MCF 10A (cell line): ENCODE data around the gene KCNMA1. TPM values are rescaled to one million over a fixed set of nuclear protein-coding genes. Genes with fewer than 3 reads are reported as not detected.

Experiments
- BruUV-seq: library from RNA; stranded (reverse); fragments of 400-500 nt; replicated peaks from 2 replicates; lab custom pipeline; 2021; lab: Mats Ljungman, UMichigan
- CTCF ChIA-PET: fragments of 300-600 bp; sonication (Branson Sonifier 250); formaldehyde crosslinking; extraction: SDS; loops from one replicate; lab custom pipeline; 2021; ENCODE audit warnings: antibody characterized with exemption, inconsistent platforms; lab: Yijun Ruan, JAX
- POLR2A ChIA-PET: fragments of 300-600, 350-650 bp; sonication (Branson Sonifier 250); formaldehyde crosslinking; extraction: SDS; loops from one replicate; lab custom pipeline; 2020; ENCODE audit warnings: antibody characterized with exemption, inconsistent platforms; lab: Yijun Ruan, JAX
- DNase-seq: peaks from one replicate; pipeline ENCODE4 v3.0.0-alpha.2; 2018; ENCODE audit not compliant: unreplicated experiment
- H3K27ac Mint-ChIP-seq: one replicate; pipeline ENCODE4 v1.8.0; 2022; ENCODE audit warnings: mild to moderate bottlenecking, low read depth, mixed read lengths; ENCODE audit not compliant: unreplicated experiment
- H3K27me3 Mint-ChIP-seq: one replicate; pipeline ENCODE4 v1.8.0; 2022; ENCODE audit warnings: mixed read lengths; ENCODE audit not compliant: insufficient read depth, unreplicated experiment
- H3K36me3 Mint-ChIP-seq: one replicate; pipeline ENCODE4 v1.8.0; 2022; ENCODE audit warnings: mild to moderate bottlenecking, moderate library complexity, mixed read lengths; ENCODE audit not compliant: insufficient read depth, unreplicated experiment
- H3K4me1 Mint-ChIP-seq: one replicate; pipeline ENCODE4 v1.8.0; 2022; ENCODE audit warnings: mixed read lengths; ENCODE audit not compliant: insufficient read depth, unreplicated experiment
- H3K4me3 Mint-ChIP-seq: one replicate; pipeline ENCODE4 v1.8.0; 2022; ENCODE audit warnings: mild to moderate bottlenecking, moderate library complexity, mixed read lengths; ENCODE audit not compliant: unreplicated experiment
- H3K9me3 Mint-ChIP-seq: one replicate; pipeline ENCODE4 v1.8.0; 2022; ENCODE audit warnings: mixed read lengths; ENCODE audit not compliant: unreplicated experiment
- CTCF ChIP-seq: fragments of 200-600 bp; IDR thresholded peaks from one replicate; pipeline ENCODE4 v1.8.0; 2022; ENCODE audit warnings: antibody characterized with exemption, mild to moderate bottlenecking; ENCODE audit not compliant: unreplicated experiment
- intact Hi-C: fragments of 100-400 bp; cut with micrococcal nuclease; formaldehyde crosslinking; loops from 2 replicates; pipeline ENCODE4 v1.14.1; 2022
- total RNA-seq: library from RNA; stranded (reverse); gene quantifications from 2 replicates; pipeline ENCODE4 v1.2.3, GENCODE V29; 2022

The KCNMA1 gene
- total RNA-seq, 1 experiment from 2014 or later = 7.5 TPM

GRCh38 chr10:76906256-76906655 lies 731.4 kb downstream of the KCNMA1 start:
- no peak for DNase-seq
- no peak overlapping the region for H3K4me3 Mint-ChIP-seq
- H3K27ac Mint-ChIP-seq = no peak overlapping the region
- no peaks in the 10 kb centered on the region for H3K27me3 Mint-ChIP-seq
- ChIA-PET POLR2A (no interaction called here), CTCF (no interaction called here)
- H3K36me3 Mint-ChIP-seq = no peaks in the 10 kb centered on the region
- no peak for TF ChIP-seq CTCF
- BruUV-seq = no TSS peak
- no peaks in the 10 kb centered on the region for H3K4me1 Mint-ChIP-seq
- intact Hi-C loops = no loop called here
- H3K9me3 Mint-ChIP-seq = no peaks in the 10 kb centered on the region

- no TSS peak for BruUV-seq
- Mint-ChIP-seq H3K36me3 (no peaks in the 10 kb centered on the region), H3K4me3 (no peak overlapping the region), H3K9me3 (no peaks in the 10 kb centered on the region), H3K27ac (no peak overlapping the region), H3K27me3 (no peaks in the 10 kb centered on the region), H3K4me1 (no peaks in the 10 kb centered on the region)
- no peak for TF ChIP-seq CTCF
- DNase-seq = no peak
- intact Hi-C loops = no loop called here
- POLR2A ChIA-PET = interaction anchor here (0.6 kb wide), 1 partner anchor 21 kb away, joined by 4 read pairs; no protein-coding TSS in a partner anchor
- CTCF ChIA-PET = interaction anchor here (0.7 kb wide), 1 partner anchor 208 kb away, joined by 3 read pairs; no protein-coding TSS in a partner anchor
Measured at GRCh38 chr10:76905251-76905650, 732.4 kb downstream of the KCNMA1 start.

GRCh38 chr10:76903387-76903945 lies 734.1 kb downstream of the KCNMA1 start:
- no peak for TF ChIP-seq CTCF
- no peak overlapping the region for H3K4me3 Mint-ChIP-seq

GRCh38 chr10:76902949-76903348 lies 734.7 kb downstream of the KCNMA1 start:
- H3K27ac Mint-ChIP-seq = no peak overlapping the region
- TF ChIP-seq CTCF = peak; percentile 9
- no TSS peak for BruUV-seq
- peak; percentile 36 for DNase-seq
- CTCF ChIA-PET = no interaction called here
- no peaks in the 10 kb centered on the region for H3K36me3 Mint-ChIP-seq
- no peaks in the 10 kb centered on the region for H3K4me1 Mint-ChIP-seq
- POLR2A ChIA-PET = interaction anchor here (0.5 kb wide), 1 partner anchor 107 kb away, joined by 3 read pairs; no protein-coding TSS in a partner anchor
- no peak overlapping the region for H3K4me3 Mint-ChIP-seq
- no peaks in the 10 kb centered on the region for H3K27me3 Mint-ChIP-seq
- H3K9me3 Mint-ChIP-seq = no peaks in the 10 kb centered on the region
- intact Hi-C loops = no loop called here

More at GRCh38 chr10:76903387-76903945, 734.1 kb downstream of the KCNMA1 start:
- H3K27ac Mint-ChIP-seq = no peak overlapping the region
- intact Hi-C loops = no loop called here
- BruUV-seq = no TSS peak
- H3K9me3 Mint-ChIP-seq = no peaks in the 10 kb centered on the region
- ChIA-PET CTCF (no interaction called here), POLR2A (interaction anchor here (0.5 kb wide), 1 partner anchor 106 kb away, joined by 3 read pairs; no protein-coding TSS in a partner anchor)
- H3K27me3 Mint-ChIP-seq = no peaks in the 10 kb centered on the region
- H3K36me3 Mint-ChIP-seq = no peaks in the 10 kb centered on the region
- no peak for DNase-seq
- no peaks in the 10 kb centered on the region for H3K4me1 Mint-ChIP-seq
